NCI-H82 (cell line): ENCODE data around the gene OR52E2.
A peak's percentile ranks its signal among the peaks of the same experiment; 100 is the strongest.
"Not testable (repeated sequence)": the region's sequence is repeated elsewhere in the genome, so short reads cannot be mapped to it uniquely, and the experiment has no call there.

Experiments used
- DNase-seq: peaks from one replicate; lab custom pipeline; 2025; lab: John Stamatoyannopoulos, UW

Gene OR52E2

GRCh38 chr11:5059391-5059790, at the start of gene OR52E2:
Gene OR52E2, minus strand, starts transcription at chr11:5059627. Its CDS starts 0 bp downstream, at chr11:5059627.
- no peak for DNase-seq

DNA sequence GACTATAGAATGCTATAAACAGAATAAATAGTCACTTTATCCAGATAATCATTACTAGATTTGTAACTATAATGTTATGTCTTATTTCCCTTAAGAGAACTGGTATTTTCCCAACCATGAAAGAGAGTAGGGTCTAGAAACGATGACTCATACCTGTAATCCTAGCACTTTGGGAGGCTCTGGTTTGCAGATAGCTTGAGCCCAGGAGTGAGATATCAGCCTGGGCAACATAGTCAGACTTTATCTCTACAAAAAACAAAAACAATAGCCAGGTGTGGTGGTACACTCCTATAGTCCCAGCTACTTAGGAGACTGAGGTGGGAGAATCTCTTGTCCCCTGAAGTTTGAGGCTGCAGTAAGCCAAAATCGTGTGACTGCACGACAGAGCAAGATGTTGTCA, 47.9 kb upstream of the OR52E2 start:
- no peak for DNase-seq

GRCh38 chr11:5103066-5103465, 43.6 kb upstream of the OR52E2 start:
- DNase-seq: no peak

DNA sequence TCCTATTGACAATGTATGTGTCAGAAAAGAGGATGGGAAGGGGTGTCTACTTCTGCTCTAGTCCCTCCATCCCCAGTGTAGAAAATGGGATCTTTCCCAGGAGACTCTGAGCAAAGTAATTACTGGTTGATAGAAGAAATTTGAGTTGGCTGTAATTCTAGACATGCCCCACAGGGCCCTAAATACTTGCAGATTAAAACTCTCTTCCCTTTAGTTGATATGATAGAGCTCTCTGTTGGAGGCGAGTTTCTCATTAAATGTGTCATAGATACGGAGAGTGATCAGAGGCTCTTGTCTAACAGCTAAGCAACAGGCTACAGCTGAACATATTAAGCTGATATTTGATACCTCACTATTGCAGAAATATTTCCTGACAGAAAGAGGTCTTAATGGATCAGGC, 42.8 kb upstream of the OR52E2 start:
- DNase-seq: no peak

DNA sequence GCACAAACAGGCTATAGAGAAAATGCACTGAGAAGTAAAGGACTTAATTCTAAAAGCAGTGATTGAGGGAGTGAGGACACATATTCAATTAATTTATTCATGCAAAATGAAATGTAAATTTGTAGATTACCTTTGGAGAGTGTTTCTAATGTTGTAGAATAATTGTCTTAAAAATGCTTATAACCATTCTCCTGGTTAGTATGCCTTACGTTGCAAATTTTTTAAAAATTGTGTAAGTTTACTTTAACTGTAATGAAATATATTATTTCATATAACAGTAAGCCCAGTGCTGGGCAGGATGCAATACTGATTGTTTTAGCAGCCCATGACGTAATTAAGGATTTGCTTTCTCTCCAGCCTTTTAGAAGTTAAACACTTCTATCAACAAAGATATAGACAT, 36.6 kb upstream of the OR52E2 start:
- no peak for DNase-seq

DNA sequence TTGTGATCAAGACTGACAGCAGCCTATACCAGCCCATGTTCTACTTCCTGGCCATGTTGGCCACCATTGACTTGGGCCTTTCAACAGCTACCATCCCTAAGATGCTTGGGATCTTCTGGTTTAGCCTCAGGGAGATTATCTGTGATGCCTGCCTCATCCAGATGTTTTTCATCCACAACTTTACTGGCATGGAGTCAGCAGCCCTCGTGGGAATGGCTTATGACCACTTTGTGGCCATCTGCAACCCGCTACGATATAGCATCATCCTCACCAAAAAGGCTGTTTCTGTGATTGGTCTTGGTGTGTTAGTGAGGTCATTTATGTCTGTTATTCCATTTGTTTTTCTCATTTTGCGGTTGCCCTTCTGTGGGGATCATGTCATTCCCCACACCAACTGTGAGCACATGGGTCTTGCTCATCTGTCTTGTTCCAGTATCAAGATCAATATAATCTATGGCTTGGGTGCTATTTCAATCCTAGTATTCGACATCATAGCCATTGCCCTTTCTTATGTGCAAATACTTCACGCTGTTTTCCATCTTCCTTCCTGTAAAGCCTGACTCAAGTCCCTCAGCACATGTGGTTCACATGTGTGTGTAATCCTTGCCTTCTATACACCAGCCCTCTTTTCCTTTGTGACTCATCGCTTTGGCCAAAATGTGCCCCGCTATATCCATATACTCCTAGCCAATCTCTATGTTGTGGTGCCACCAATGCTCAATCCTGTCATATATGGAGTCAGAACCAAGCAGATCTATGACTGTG, 33.6 kb upstream of the OR52E2 start:
- no peak for DNase-seq

- DNase-seq: no peak
Measured at GRCh38 chr11:5090668-5091067, 31.2 kb upstream of the OR52E2 start.

DNA sequence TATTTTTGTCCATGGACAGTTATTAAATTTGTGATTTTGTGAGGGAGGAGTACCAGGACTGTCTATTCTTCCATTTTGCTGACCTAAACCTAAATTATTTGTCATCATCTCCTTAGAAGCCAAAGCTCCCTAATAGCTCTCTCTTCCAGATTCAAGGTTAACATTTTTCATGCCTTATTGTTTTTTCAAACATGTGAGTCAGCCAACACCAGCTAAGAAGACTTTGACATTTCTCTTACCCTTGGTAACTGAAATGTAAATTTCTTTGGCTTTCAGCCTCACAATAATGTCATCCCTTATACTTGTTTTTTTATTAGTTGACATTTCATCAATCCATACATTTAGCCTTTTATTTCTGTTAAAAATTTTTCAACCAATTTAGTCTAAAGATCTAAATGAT, 29.1 kb upstream of the OR52E2 start:
- no peak for DNase-seq

GRCh38 chr11:5083602-5084001, 24.2 kb upstream of the OR52E2 start:
- DNase-seq: no peak

DNA sequence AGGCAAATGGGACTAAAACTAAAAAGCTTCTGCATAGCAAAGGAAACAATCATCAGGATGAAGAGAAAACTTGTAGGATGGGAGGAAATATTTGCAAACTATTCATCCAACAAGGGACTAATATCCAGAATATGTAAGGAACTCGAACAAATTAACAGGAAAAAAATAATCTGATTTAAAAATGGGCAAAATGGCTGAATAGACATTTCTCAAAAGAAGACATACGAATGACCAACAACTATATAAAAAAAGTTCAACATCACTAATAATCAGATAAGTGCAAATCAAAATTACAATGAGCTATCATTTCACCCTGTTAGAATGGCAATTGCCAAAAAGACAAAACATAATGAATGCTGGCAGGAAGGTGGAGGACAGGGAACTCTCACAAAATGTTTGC, 22.0 kb upstream of the OR52E2 start:
- no peak for DNase-seq

DNA sequence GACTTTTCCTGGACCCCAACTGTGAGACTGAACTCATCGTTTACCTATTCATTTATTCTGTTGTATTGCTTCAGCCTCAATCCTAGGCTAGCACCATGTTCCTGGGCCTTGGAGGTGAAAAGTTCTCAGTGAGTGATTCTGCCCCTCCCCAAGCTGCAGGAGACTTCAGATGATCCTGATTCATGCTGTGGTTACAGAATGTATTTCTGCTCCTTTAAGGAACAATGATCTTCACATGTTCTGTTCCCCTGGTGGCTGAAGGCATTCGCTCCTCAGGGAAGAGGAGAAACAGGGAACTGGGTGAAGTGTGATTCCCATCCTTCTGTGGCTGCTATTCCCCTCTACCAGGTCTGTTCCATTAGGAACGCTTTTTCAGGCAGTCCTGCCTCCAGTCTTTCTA, 12.4 kb upstream of the OR52E2 start:
- no peak for DNase-seq

DNA sequence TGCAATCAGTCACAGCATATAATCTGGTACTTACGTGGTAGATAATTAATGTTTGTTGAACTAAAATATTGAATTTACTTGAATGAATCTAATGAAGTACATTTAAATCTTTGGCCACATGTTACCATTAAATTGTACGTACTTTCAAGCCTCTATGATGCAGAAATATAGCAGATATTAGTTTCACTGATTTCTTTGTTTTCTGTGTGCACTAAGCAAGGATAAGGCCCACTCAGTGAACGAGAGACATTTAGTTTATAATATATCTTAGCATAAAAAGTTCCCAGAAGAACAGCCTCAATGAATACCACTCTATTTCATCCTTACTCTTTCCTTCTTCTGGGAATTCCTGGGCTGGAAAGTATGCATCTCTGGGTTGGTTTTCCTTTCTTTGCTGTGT, 9.8 kb upstream of the OR52E2 start, which contains the start of gene OR52E1:
OR52E1 (plus strand) TSS at position 301 of the 400 bp plus-strand sequence.
- DNase-seq: no peak

- DNase-seq: no peak
Measured at GRCh38 chr11:5065027-5065426, 5.6 kb upstream of the OR52E2 start.

- not testable (repeated sequence) for DNase-seq
Measured at GRCh38 chr11:5058679-5059078, 748 bp downstream of the OR52E2 start.

DNA sequence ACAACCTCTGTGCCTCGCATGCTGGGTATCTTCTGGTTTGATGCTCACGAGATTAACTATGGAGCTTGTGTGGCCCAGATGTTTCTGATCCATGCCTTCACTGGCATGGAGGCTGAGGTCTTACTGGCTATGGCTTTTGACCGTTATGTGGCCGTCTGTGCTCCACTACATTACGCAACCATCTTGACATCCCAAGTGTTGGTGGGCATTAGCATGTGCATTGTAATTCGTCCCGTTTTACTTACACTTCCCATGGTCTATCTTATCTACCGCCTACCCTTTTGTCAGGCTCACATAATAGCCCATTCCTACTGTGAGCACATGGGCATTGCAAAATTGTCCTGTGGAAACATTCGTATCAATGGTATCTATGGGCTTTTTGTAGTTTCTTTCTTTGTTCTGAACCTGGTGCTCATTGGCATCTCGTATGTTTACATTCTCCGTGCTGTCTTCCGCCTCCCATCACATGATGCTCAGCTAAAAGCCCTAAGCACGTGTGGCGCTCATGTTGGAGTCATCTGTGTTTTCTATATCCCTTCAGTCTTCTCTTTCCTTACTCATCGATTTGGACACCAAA, 12.6 kb downstream of the OR52E2 start:
- no peak for DNase-seq

- no peak for DNase-seq
Measured at GRCh38 chr11:5046226-5046625, 13.2 kb downstream of the OR52E2 start, which contains the start of gene OR52J3. Gene OR52J3, plus strand, starts transcription at chr11:5046526. Its CDS starts 0 bp downstream, at chr11:5046526.

DNA sequence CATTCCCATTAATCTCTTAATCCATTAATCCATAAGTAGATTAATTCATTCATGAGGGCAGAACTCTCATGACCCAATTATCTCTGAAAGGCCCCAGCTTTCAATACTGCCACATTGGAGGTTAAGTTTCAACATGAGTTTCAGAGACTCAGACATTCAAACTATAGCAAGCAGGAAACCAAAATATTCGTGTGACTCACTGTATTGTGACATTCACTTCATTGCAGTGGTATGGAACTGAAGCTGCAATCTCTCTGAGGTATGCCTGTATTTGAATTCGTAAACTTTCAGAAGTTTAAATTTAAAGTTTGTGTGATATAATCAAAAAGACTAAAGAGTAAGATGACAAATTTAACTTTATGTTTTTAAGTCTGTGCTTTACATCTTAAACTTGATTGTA, 16.0 kb downstream of the OR52E2 start:
- peak; percentile 82 for DNase-seq

- no peak for DNase-seq
Measured at GRCh38 chr11:5042091-5042490, 17.3 kb downstream of the OR52E2 start.

DNA sequence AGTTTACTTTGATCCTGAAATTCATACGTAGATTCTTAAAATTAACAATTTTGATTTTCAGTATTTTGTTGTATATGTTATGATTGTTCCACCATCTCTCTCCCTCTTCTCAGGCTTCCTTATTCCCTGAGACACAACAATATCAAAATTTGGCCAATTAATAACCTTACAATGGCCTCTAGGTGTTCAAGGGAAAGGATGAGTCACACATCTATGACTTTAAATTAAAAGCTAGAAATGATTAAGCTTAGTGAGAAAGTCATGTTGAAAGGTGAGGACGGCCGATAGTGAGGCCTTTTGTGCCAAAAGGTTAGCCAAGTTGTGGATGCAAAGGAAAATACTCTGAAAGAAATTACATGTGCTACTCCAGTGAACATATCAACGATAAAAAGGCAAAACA, 18.6 kb downstream of the OR52E2 start:
- no peak for DNase-seq

GRCh38 chr11:5038341-5038740, 21.1 kb downstream of the OR52E2 start:
- no peak for DNase-seq

GRCh38 chr11:5037926-5038325, 21.5 kb downstream of the OR52E2 start:
- DNase-seq: no peak

- DNase-seq: no peak
Measured at GRCh38 chr11:5036669-5037068, 22.8 kb downstream of the OR52E2 start.

DNA sequence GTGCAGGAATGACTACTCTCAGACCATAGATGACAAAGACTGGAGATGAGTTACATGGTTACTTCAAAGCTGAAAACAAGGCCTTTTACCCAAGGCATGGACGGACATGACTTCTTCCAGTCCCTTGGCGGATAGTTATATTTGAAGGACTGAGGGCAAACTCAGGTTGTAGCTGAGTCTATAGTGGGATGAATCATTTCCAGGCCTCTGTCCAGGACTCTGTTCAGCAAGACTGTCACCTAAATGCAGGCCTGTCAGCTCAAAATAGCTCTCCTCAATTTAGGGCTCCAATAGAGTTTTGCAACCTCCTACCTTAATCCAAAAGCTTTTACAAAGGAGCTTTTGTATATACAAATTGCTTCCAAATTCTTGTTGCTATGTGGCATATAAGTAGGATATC, 37.4 kb downstream of the OR52E2 start:
- no peak for DNase-seq

- DNase-seq: no peak
Measured at GRCh38 chr11:5013012-5013411, 46.4 kb downstream of the OR52E2 start.
